NB4 (cell line): ENCODE measurements around the gene CPED1.
"Not testable (repeated sequence)": the region's sequence is repeated elsewhere in the genome, so short reads cannot be mapped to it uniquely, and the experiment has no call there.

Experiments
- DNase-seq: peaks from one replicate; pipeline ENCODE4 v3.0.0; 2010; ENCODE audit warnings: low read depth
- H3K4me3 ChIP-seq: one replicate; pipeline ENCODE4 v1.5.1; 2011; ENCODE audit warnings: mild to moderate bottlenecking, low read depth, low read length, moderate library complexity
- CTCF ChIP-seq: IDR thresholded peaks from one replicate; pipeline ENCODE4 v1.5.1; 2012; ENCODE audit warnings: low read depth, low read length
- MAX ChIP-seq: IDR thresholded peaks from 2 replicates; pipeline ENCODE4 v1.6.1; 2011; ENCODE audit warnings: low read depth, low read length
- MYC ChIP-seq: IDR thresholded peaks from 2 replicates; pipeline ENCODE4 v1.6.1; 2011; ENCODE audit warnings: low read depth, low read length
- POLR2A ChIP-seq: IDR thresholded peaks from 2 replicates; pipeline ENCODE4 v1.6.1; 2011; ENCODE audit warnings: mild to moderate bottlenecking; ENCODE audit not compliant: insufficient read length; ENCODE audit errors: extremely low read depth

Gene CPED1

GRCh38 chr7:121069346-121070100 is 81.0 kb downstream of the CPED1 start:
- TF ChIP-seq MAX (no peak), MYC (no peak), CTCF (no peak), POLR2A (no peak)
- no peak overlapping the region for H3K4me3 ChIP-seq
- no peak for DNase-seq

- TF ChIP-seq MAX (no peak), CTCF (no peak)
- no peak overlapping the region for H3K4me3 ChIP-seq
- DNase-seq: no peak
Observed at GRCh38 chr7:121071132-121071531, 82.6 kb downstream of the CPED1 start.

- H3K4me3 ChIP-seq: no peak overlapping the region
- no peak for DNase-seq
- no peak for TF ChIP-seq MYC
- TF ChIP-seq POLR2A: no peak
- TF ChIP-seq MAX: no peak
- no peak for TF ChIP-seq CTCF
Observed at GRCh38 chr7:121071662-121072061, 83.2 kb downstream of the CPED1 start.

- no peak for DNase-seq
- no peak for TF ChIP-seq MAX
- TF ChIP-seq MYC: no peak
- no peak for TF ChIP-seq CTCF
- TF ChIP-seq POLR2A: no peak
- H3K4me3 ChIP-seq: no peak overlapping the region
Observed at GRCh38 chr7:121072826-121073225, 84.3 kb downstream of the CPED1 start.

- H3K4me3 ChIP-seq: no peak overlapping the region
- DNase-seq: no peak
- TF ChIP-seq CTCF (no peak), MAX (no peak), POLR2A (no peak), MYC (no peak)
Observed at GRCh38 chr7:121073463-121074099, 85.1 kb downstream of the CPED1 start.

- DNase-seq: not testable (repeated sequence)
Observed at GRCh38 chr7:121075424-121075841, 86.9 kb downstream of the CPED1 start.

More at GRCh38 chr7:121075424-121075841, 86.9 kb downstream of the CPED1 start:
- not testable (repeated sequence) for H3K4me3 ChIP-seq
